ENCODE measurements around the gene ZDHHC14. TPM values are rescaled to one million over a fixed set of nuclear protein-coding genes. Genes with fewer than 3 reads are reported as not detected.
A peak's percentile ranks its signal among the peaks of the same experiment; 100 is the strongest.

The ZDHHC14 gene
- polyA plus RNA-seq, 2 of the 4 experiments (the other 2 are of a cell fraction) = 2.2 to 2.8 TPM

DNA sequence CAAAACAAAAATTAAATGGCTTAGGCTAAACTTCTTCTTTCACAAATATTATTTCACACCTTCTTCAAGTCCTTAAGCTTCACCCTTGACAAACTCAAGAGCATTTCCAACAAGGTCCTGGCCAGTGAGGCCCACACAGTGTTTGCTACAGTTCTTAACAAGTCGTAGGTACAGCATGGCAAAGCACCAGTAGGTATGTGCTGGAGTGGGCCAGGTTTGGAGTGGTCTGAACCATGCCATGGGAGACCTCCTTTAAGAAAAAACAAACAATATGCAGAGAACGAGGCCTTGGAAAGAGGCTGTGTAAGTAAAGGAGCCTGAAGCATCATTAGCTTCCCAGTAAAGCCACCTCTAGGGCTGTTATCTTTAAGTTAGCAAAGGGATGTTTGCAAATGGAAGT, 287.7 kb downstream of the ZDHHC14 start:
- CTCF ChIA-PET = interaction anchor here (0.5 to 5.5 kb wide), 8 partner anchors 9 to 352 kb away, joined by 3 to 48 read pairs (median 8); no protein-coding TSS in a partner anchor

DNA sequence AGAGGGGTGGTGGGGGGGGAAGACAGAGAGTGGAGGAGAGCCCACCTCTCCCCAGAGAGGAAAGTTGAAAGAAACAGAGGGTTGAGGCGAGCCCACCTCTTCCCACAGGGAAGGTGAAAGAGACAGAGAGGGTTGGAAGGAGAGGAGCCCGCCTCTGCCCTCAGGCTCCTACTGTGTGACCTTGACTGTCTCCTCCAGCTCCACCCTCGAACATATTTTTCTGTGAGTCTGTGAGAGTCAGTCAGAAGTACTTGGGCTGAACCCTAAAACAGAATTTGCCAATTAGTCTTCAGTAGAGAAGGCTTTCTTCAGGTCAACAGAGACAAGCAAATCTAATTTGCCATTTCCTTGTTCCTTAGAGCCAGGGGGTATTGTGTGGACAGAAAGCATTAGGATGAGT, 288.3 kb downstream of the ZDHHC14 start:
- ATAC-seq = no peak; a peak in 1 of 6 replicates
- H3K4me1 ChIP-seq = peaks cover 10% of the 10 kb centered on the region
- DNase-seq (ENCODE audit: low read depth in 1 of 2, low spot score in 1 of 2) = no peak
- 46% methylated on average over 3 of the region's 3 CpGs for WGBS (ENCODE audit: missing lambda C conversion rate)
- POLR2A ChIA-PET = interaction anchor here (0.9 kb wide), 1 partner anchor 346 kb away, joined by 3 read pairs; no protein-coding TSS in a partner anchor
- CTCF ChIA-PET = interaction anchor here (0.6 to 5.5 kb wide), 7 partner anchors 9 to 353 kb away, joined by 3 to 48 read pairs (median 4); no protein-coding TSS in a partner anchor
- no peak overlapping the region for H3K4me3 ChIP-seq
- no peak for FAIRE-seq
- peak overlapping the region; percentile 47 for H3K4me2 ChIP-seq
- H3K27ac ChIP-seq = no peak overlapping the region
- TF ChIP-seq EHF (CRISPR knock-in tag; IDR thresholded peaks at IDR 0.05) (no peak), RCOR1 (IDR thresholded peaks at IDR 0.05; ENCODE audit: low read depth, low read length) (no peak), FOSB (CRISPR knock-in tag; IDR thresholded peaks at IDR 0.05) (no peak)
- H3K9me3 ChIP-seq = no peaks in the 10 kb centered on the region

More for the DNA sequence above, 287.7 kb downstream of the ZDHHC14 start:
- TF ChIP-seq CEBPB (IDR thresholded peaks at IDR 0.05) = no peak
- TF ChIP-seq ESRRA (IDR thresholded peaks at IDR 0.05; ENCODE audit: borderline replicate concordance, low read length) = no peak
- TF ChIP-seq FOSB (CRISPR knock-in tag; IDR thresholded peaks at IDR 0.05) = no peak
- no peak for TF ChIP-seq CBX8 (IDR thresholded peaks at IDR 0.05)
- TF ChIP-seq ZC3H11A (IDR thresholded peaks at IDR 0.05) = no peak
- no peak for TF ChIP-seq RCOR1 (IDR thresholded peaks at IDR 0.05; ENCODE audit: low read depth, low read length)
- TF ChIP-seq, protein P1, sequence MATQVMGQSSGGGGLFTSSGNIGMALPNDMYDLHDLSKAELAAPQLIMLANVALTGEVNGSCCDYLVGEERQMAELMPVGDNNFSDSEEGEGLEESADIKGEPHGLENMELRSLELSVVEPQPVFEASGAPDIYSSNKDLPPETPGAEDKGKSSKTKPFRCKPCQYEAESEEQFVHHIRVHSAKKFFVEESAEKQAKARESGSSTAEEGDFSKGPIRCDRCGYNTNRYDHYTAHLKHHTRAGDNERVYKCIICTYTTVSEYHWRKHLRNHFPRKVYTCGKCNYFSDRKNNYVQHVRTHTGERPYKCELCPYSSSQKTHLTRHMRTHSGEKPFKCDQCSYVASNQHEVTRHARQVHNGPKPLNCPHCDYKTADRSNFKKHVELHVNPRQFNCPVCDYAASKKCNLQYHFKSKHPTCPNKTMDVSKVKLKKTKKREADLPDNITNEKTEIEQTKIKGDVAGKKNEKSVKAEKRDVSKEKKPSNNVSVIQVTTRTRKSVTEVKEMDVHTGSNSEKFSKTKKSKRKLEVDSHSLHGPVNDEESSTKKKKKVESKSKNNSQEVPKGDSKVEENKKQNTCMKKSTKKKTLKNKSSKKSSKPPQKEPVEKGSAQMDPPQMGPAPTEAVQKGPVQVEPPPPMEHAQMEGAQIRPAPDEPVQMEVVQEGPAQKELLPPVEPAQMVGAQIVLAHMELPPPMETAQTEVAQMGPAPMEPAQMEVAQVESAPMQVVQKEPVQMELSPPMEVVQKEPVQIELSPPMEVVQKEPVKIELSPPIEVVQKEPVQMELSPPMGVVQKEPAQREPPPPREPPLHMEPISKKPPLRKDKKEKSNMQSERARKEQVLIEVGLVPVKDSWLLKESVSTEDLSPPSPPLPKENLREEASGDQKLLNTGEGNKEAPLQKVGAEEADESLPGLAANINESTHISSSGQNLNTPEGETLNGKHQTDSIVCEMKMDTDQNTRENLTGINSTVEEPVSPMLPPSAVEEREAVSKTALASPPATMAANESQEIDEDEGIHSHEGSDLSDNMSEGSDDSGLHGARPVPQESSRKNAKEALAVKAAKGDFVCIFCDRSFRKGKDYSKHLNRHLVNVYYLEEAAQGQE (IDR thresholded peaks at IDR 0.05) = no peak
- no peak for TF ChIP-seq MAZ (IDR thresholded peaks at IDR 0.05; ENCODE audit: borderline replicate concordance, low read depth, low read length)
- no peak for TF ChIP-seq TFCP2L1 (CRISPR knock-in tag; IDR thresholded peaks at IDR 0.05)
- TF ChIP-seq, protein P2, sequence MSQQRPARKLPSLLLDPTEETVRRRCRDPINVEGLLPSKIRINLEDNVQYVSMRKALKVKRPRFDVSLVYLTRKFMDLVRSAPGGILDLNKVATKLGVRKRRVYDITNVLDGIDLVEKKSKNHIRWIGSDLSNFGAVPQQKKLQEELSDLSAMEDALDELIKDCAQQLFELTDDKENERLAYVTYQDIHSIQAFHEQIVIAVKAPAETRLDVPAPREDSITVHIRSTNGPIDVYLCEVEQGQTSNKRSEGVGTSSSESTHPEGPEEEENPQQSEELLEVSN (IDR thresholded peaks at IDR 0.05; ENCODE audit: borderline replicate concordance, low read depth) = no peak
- TF ChIP-seq, protein P3, sequence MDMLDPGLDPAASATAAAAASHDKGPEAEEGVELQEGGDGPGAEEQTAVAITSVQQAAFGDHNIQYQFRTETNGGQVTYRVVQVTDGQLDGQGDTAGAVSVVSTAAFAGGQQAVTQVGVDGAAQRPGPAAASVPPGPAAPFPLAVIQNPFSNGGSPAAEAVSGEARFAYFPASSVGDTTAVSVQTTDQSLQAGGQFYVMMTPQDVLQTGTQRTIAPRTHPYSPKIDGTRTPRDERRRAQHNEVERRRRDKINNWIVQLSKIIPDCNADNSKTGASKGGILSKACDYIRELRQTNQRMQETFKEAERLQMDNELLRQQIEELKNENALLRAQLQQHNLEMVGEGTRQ (IDR thresholded peaks at IDR 0.05) = no peak
- TF ChIP-seq MAFK (IDR thresholded peaks at IDR 0.05; ENCODE audit: partially characterized antibody) = no peak
- TF ChIP-seq NR3C1 (IDR thresholded peaks at IDR 0.05) = no peak
- TF ChIP-seq EHF (CRISPR knock-in tag; IDR thresholded peaks at IDR 0.05) = no peak
- no peak for TF ChIP-seq EP300 (IDR thresholded peaks at IDR 0.05)
- TF ChIP-seq POLR2AphosphoS2 (conservative IDR thresholded peaks at IDR 0.05; ENCODE audit: low read length) = no peak
- WGBS (ENCODE audit: missing lambda C conversion rate) = 73% methylated on average over 2 of the region's 2 CpGs
- H3K9me3 ChIP-seq = no peaks in the 10 kb centered on the region
- H3K4me2 ChIP-seq = no peak overlapping the region
- ATAC-seq (no peak), DNase-seq (ENCODE audit: low read depth in 1 of 2, low spot score in 1 of 2) (no peak), FAIRE-seq (no peak)
- POLR2A ChIA-PET = no interaction called here
- H3K27ac ChIP-seq = no peak overlapping the region
- H3K4me3 ChIP-seq = no peak overlapping the region
- H3K4me1 ChIP-seq = peaks cover 10% of the 10 kb centered on the region

DNA sequence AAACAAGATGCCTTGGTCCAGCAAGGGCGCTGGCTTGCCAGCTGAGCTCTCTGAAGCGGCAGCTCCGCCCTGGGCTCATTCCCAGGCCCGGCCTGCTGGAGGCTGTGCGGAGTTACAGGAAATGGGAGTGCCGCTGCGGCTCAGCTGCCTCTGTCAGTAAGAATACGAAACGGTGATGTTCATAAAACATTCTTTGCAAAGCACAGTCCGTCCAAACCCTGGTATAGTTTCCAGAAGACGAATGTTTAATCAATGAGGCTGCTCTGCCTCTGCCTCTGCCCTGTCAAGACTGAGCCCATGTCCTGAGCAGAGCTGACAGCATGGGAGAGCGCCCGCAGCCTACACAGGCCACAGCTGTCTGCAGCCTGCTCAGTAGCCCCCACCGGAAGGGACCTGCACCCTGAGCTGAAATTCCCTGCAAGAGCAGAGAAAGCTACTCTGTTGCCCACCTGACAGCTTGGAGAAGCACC, 288.8 kb downstream of the ZDHHC14 start:
- peak; percentile 27 to 38 for DNase-seq (ENCODE audit: low read depth in 1 of 2, low spot score in 1 of 2)
- CTCF ChIA-PET = interaction anchor here (0.6 to 5.5 kb wide), 6 partner anchors 8 to 348 kb away, joined by 3 to 48 read pairs (median 4); no protein-coding TSS in a partner anchor
- Histone ChIP-seq H3K27ac (0 out of 6 replicates have a peak overlapping the region, but pooled peaks of 1 of the 2 experiments have one; percentile 26), H3K4me3 (no peak overlapping the region), H3K9me3 (no peaks in the 10 kb centered on the region), H3K4me2 (peak overlapping the region; percentile 47), H3K4me1 (peaks cover 10% of the 10 kb centered on the region)
- ATAC-seq = peak; percentile 77 to 89; a peak in 5 of 6 replicates
- no peak for FAIRE-seq
- POLR2A ChIA-PET = interaction anchor here (0.9 kb wide), 1 partner anchor 347 kb away, joined by 3 read pairs; no protein-coding TSS in a partner anchor
- WGBS (ENCODE audit: missing lambda C conversion rate) = 44% methylated on average over 9 of the region's 14 CpGs
- TF ChIP-seq GATA3 (IDR thresholded peaks at IDR 0.05; ENCODE audit: borderline replicate concordance) = no peak
- TF ChIP-seq FOSL2 (IDR thresholded peaks at IDR 0.05) = no peak
- no peak for TF ChIP-seq FOSL2 (CRISPR knock-in tag; IDR thresholded peaks at IDR 0.05)
- no peak for TF ChIP-seq HOXB5 (CRISPR knock-in tag; IDR thresholded peaks at IDR 0.05)
- no peak for TF ChIP-seq HOXB13 (CRISPR knock-in tag; IDR thresholded peaks at IDR 0.05; ENCODE audit: low read depth)
- TF ChIP-seq, protein P1 (IDR thresholded peaks at IDR 0.05) = no peak
- TF ChIP-seq, protein P4, sequence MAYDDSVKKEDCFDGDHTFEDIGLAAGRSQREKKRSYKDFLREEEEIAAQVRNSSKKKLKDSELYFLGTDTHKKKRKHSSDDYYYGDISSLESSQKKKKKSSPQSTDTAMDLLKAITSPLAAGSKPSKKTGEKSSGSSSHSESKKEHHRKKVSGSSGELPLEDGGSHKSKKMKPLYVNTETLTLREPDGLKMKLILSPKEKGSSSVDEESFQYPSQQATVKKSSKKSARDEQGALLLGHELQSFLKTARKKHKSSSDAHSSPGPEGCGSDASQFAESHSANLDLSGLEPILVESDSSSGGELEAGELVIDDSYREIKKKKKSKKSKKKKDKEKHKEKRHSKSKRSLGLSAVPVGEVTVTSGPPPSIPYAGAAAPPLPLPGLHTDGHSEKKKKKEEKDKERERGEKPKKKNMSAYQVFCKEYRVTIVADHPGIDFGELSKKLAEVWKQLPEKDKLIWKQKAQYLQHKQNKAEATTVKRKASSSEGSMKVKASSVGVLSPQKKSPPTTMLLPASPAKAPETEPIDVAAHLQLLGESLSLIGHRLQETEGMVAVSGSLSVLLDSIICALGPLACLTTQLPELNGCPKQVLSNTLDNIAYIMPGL (CRISPR knock-in tag; IDR thresholded peaks at IDR 0.05; ENCODE audit: borderline replicate concordance) = no peak
- no peak for TF ChIP-seq CBX2 (IDR thresholded peaks at IDR 0.05; ENCODE audit: borderline replicate concordance, low read depth)

Data from A549 (cell line).